ENCODE measurements around the gene GRAMD2B. TPM values are rescaled to one million over a fixed set of nuclear protein-coding genes. Genes with fewer than 3 reads are reported as not detected.
"Not testable (repeated sequence)": the region's sequence is repeated elsewhere in the genome, so short reads cannot be mapped to it uniquely, and the experiment has no call there.

GRAMD2B gene
- total RNA-seq, 2 donors from 2014 or later = 34.9 to 35.8 TPM

DNA sequence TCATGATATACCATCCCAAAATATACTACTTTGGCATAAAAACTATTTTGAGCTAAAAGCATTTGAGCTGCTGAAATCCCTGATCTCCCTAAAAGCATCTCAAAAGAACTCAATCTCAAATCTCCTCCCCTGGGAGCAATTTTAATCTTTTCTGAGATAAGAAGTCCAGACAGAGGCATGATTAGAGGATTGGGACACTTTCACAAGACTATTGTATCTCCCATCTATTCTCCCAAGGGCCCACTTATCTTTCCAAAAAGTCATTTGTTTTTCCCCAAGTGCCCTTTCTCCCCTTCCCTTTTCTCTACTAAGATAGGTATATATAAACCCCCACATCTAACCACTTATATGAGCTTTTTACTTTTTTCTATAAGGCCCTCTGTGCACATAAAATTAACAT lies 92.1 kb downstream of the GRAMD2B start:
- H3K27ac ChIP-seq = no peak overlapping the region
- peaks cover 10% of the 10 kb centered on the region for H3K4me1 ChIP-seq
- no peaks in the 10 kb centered on the region for H3K27me3 ChIP-seq
- no peak for DNase-seq
- ATAC-seq = no peak
- H3K4me3 ChIP-seq = no peak overlapping the region
- intact Hi-C loops (cut with DNase I) = no loop called here
- no peaks in the 10 kb centered on the region for H3K36me3 ChIP-seq (replicated peaks in 1 of 2; ENCODE audit: insufficient read depth in 1 of 2, low read depth in 2 of 2)
- TF ChIP-seq, protein P1, sequence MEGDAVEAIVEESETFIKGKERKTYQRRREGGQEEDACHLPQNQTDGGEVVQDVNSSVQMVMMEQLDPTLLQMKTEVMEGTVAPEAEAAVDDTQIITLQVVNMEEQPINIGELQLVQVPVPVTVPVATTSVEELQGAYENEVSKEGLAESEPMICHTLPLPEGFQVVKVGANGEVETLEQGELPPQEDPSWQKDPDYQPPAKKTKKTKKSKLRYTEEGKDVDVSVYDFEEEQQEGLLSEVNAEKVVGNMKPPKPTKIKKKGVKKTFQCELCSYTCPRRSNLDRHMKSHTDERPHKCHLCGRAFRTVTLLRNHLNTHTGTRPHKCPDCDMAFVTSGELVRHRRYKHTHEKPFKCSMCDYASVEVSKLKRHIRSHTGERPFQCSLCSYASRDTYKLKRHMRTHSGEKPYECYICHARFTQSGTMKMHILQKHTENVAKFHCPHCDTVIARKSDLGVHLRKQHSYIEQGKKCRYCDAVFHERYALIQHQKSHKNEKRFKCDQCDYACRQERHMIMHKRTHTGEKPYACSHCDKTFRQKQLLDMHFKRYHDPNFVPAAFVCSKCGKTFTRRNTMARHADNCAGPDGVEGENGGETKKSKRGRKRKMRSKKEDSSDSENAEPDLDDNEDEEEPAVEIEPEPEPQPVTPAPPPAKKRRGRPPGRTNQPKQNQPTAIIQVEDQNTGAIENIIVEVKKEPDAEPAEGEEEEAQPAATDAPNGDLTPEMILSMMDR (IDR thresholded peaks at IDR 0.05) = no peak
- no peak for TF ChIP-seq POLR2A (IDR thresholded peaks at IDR 0.05)
- no peaks in the 10 kb centered on the region for H3K9me3 ChIP-seq

DNA sequence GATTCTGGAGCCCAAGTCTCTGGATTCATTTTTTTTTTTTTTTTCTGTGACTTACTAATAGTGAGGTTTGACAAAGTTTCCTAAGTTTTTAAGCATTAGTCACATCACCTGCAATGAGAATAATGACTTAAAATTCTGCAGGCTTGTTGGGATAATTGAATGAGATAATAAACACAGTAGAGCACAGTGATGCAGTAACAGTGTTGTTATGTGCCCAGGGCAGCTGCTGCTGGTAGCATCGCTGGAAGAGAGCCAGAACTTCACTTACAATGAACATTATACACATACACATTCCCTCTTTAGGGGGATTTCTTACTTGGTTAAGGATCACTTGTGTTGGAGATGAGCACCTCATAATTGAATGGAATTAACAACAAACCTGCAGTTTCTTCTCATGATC lies 92.9 kb downstream of the GRAMD2B start:
- no peaks in the 10 kb centered on the region for H3K36me3 ChIP-seq (replicated peaks in 1 of 2; ENCODE audit: insufficient read depth in 1 of 2, low read depth in 2 of 2)
- no peak overlapping the region for H3K4me3 ChIP-seq
- DNase-seq = no peak
- H3K27me3 ChIP-seq = no peaks in the 10 kb centered on the region
- H3K4me1 ChIP-seq = peaks cover 13% of the 10 kb centered on the region
- H3K27ac ChIP-seq = no peak overlapping the region
- ATAC-seq = no peak
- 31 to 47% methylated on average over 1 of the region's 1 CpG for WGBS, 2 donors
- intact Hi-C loops (cut with DNase I) = no loop called here
- no peaks in the 10 kb centered on the region for H3K9me3 ChIP-seq
- no peak for TF ChIP-seq POLR2A (IDR thresholded peaks at IDR 0.05)
- TF ChIP-seq, protein P1 (IDR thresholded peaks at IDR 0.05) = no peak

DNA sequence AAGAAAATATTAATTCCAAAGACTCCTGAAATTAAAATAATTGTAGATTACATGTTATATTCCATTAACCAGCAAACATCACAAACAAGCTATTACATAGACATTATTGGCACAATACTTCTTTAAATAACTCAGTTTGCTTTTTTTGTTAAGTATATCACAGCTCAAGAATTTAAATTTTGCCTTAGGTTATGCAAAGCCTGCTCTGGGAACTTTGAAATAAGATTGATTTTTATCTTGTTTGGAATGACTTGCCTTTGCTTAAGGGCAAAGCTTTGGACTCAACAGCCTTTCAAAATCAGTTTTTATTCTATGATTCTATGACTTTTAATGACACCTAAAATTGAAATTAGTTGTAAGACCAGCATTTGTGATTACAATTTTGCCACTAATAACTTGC lies 93.6 kb downstream of the GRAMD2B start:
- no peaks in the 10 kb centered on the region for H3K9me3 ChIP-seq

DNA sequence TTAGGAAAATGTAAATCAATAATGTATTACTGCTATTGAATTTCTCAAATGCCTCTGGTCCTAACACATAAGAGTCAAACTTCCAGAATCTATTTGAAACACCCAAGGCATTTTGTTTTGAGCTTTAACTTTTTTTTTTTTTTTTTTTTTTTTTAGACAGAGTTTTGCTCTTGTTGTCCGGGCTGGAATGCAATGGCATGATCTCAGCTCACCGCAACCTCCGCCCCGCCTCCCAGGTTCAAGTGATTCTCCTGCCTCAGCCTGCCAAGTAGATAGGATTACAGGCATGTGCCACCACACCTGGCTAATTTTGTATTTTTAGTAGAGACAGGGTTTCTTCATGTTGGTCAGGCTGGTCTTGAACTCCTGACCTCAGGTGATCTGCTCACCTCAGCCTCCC lies 96.0 kb downstream of the GRAMD2B start:
- H3K36me3 ChIP-seq (replicated peaks in 1 of 2; ENCODE audit: insufficient read depth in 1 of 2, low read depth in 2 of 2); ATAC-seq; intact Hi-C loops (cut with DNase I); H3K9me3 ChIP-seq; H3K4me3 ChIP-seq; H3K27me3 ChIP-seq: not testable (repeated sequence)
- H3K27ac ChIP-seq = peak overlapping the region in 2 of 4 donors; percentile 3 to 40
- DNase-seq = peak in 3 of 4 donors; percentile 28 to 33 (median 33)
- peaks cover 14% of the 10 kb centered on the region for H3K4me1 ChIP-seq
- WGBS, 2 donors = 46 to 89% methylated on average over 4 of the region's 4 CpGs

More for the DNA sequence above, 93.6 kb downstream of the GRAMD2B start:
- no peak for DNase-seq
- H3K27ac ChIP-seq = no peak overlapping the region
- ATAC-seq = no peak
- H3K27me3 ChIP-seq = no peaks in the 10 kb centered on the region
- intact Hi-C loops (cut with DNase I) = no loop called here
- no peak for TF ChIP-seq POLR2A (IDR thresholded peaks at IDR 0.05)
- TF ChIP-seq, protein P1 (IDR thresholded peaks at IDR 0.05) = no peak
- peaks cover 13% of the 10 kb centered on the region for H3K4me1 ChIP-seq
- no peak overlapping the region for H3K4me3 ChIP-seq
- H3K36me3 ChIP-seq (replicated peaks in 1 of 2; ENCODE audit: insufficient read depth in 1 of 2, low read depth in 2 of 2) = no peaks in the 10 kb centered on the region

DNA sequence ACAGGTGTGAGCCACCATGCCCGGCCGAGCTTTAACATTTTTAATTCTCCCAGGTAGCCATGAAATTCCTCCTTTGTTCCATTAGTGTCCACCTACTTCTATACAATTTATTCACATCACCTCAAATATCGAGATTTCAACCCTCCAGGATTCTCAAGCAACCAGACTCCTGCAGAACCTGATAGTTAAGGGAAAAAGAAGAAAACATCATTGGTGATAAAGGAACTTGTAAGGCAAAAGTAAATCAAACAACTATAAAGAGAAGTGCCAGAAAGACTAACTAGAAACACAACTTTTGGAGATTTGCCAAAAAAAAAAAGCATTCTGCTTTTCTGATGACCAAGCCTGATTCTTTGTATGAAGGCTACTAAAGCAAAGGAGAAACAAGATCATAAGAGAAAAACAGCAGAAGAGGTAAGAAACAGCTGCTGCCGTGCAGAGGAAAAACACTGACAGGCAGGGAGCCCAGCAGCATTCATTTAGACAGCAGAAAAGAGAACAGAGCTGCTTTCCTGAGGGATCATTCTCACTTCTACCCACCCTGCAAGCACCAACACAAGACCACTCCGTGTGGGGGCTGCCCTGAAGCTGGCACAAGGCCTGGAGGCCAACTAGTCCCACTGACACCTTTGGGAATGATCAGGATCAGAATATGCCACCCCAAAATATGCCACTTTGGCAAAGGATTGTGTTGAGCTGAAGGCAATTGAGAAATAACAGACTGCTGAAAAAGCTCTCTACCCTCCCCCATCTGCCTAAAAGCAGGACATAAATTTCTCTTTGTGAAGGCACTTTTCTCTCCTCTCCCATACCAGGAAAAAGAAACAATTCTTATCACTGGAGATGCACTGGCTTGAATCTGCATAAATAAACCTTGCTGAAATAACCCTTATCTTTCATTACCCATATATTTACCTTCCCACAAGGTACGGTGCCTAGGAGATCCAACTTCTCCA lies 96.7 kb downstream of the GRAMD2B start:
- intact Hi-C loops (cut with DNase I) = no loop called here
- peak overlapping the region in 3 of 4 donors; percentile 3 to 55 (median 40) for H3K27ac ChIP-seq
- no peak overlapping the region for H3K4me3 ChIP-seq
- H3K4me1 ChIP-seq = peaks cover 19% of the 10 kb centered on the region
- H3K27me3 ChIP-seq = no peaks in the 10 kb centered on the region
- H3K9me3 ChIP-seq = no peaks in the 10 kb centered on the region
- peak in 1 of 3 donors; percentile 5 for TF ChIP-seq POLR2A (IDR thresholded peaks at IDR 0.05)
- TF ChIP-seq, protein P1 (IDR thresholded peaks at IDR 0.05) = no peak
- ATAC-seq (peak; percentile 33), DNase-seq (peak in 1 of 4 donors; percentile 21)
- H3K36me3 ChIP-seq (replicated peaks in 1 of 2; ENCODE audit: insufficient read depth in 1 of 2, low read depth in 2 of 2) = no peaks in the 10 kb centered on the region
- 26 to 30% methylated on average over 6 of the region's 6 CpGs for WGBS, 2 donors

Data from body of pancreas (tissue), 4 donors.